Endodermal cell (in vitro differentiated cells): ENCODE measurements around the gene MOB2. TPM values are rescaled to one million over a fixed set of nuclear protein-coding genes. Genes with fewer than 3 reads are reported as not detected.

Experiments used
- DNase-seq: peaks from one replicate; pipeline ENCODE4 v3.0.0-alpha.2; 2017
- H3K27ac ChIP-seq: 2 replicates; pipeline ENCODE4 v1.5.1; 2013; ENCODE audit warnings: mild to moderate bottlenecking, low read depth, low read length, moderate library complexity
- H3K27me3 ChIP-seq: 2 replicates; pipeline ENCODE4 v1.6.1; 2013; ENCODE audit warnings: mild to moderate bottlenecking, low read length, moderate library complexity; ENCODE audit not compliant: insufficient read depth, control insufficient read depth, poor library complexity, severe bottlenecking
- H3K36me3 ChIP-seq: 2 replicates; pipeline ENCODE4 v1.7.0; 2013; ENCODE audit warnings: mild to moderate bottlenecking, low read length, moderate library complexity; ENCODE audit not compliant: control insufficient read depth, insufficient read depth
- H3K4me1 ChIP-seq: one replicate; pipeline ENCODE4 v1.7.0; 2013; ENCODE audit warnings: low read length; ENCODE audit not compliant: control insufficient read depth, insufficient read depth
- H3K4me3 ChIP-seq: 2 replicates; pipeline ENCODE4 v1.5.1; 2013; ENCODE audit warnings: mild to moderate bottlenecking, low read length, moderate library complexity
- H3K9ac ChIP-seq: 2 replicates; pipeline ENCODE4 v1.6.1; 2013; ENCODE audit warnings: mild to moderate bottlenecking, low read length, moderate library complexity; ENCODE audit not compliant: poor library complexity, severe bottlenecking; ENCODE audit errors: extremely low read depth
- H3K9me3 ChIP-seq: 2 replicates; pipeline ENCODE4 v1.6.1; 2013; ENCODE audit warnings: mild to moderate bottlenecking, low read length, moderate library complexity; ENCODE audit not compliant: control insufficient read depth
- H3K27ac Mint-ChIP-seq: 2 replicates; pipeline ENCODE4 v1.8.0; 2020; ENCODE audit warnings: mixed read lengths
- H3K27me3 Mint-ChIP-seq: 2 replicates; pipeline ENCODE4 v1.8.0; 2021; ENCODE audit warnings: mild to moderate bottlenecking, mixed read lengths; ENCODE audit not compliant: insufficient read depth
- H3K36me3 Mint-ChIP-seq: 2 replicates; pipeline ENCODE4 v1.8.0; 2020; ENCODE audit warnings: low read depth, mixed read lengths
- H3K4me1 Mint-ChIP-seq: 2 replicates; pipeline ENCODE4 v1.8.0; 2020; ENCODE audit warnings: mixed read lengths
- H3K4me3 Mint-ChIP-seq: 2 replicates; pipeline ENCODE4 v1.8.0; 2020; ENCODE audit warnings: mild to moderate bottlenecking, moderate library complexity, mixed read lengths
- H3K9me3 Mint-ChIP-seq: 2 replicates; pipeline ENCODE4 v1.8.0; 2020; ENCODE audit warnings: mild to moderate bottlenecking, mixed read lengths
- CTCF ChIP-seq: fragments of 200-600 bp; sonication (generic); conservative IDR thresholded peaks from 2 replicates; pipeline ENCODE4 v1.5.0; 2021; ENCODE audit warnings: antibody characterized with exemption, mild to moderate bottlenecking
- WGBS, 2 experiments: methylation state at CpG; one replicate each; pipeline versions ENCODE4 v1.1.5 to v1.1.7; 2013; ENCODE audit warnings: missing lambda C conversion rate in 2 of 2, mixed read lengths in 1 of 2; ENCODE audit not compliant: insufficient coverage in 1 of 2, insufficient read length in 1 of 2; 5-methylcytosine and 5-hydroxymethylcytosine counted together
- total RNA-seq, 2 donors: library from RNA; stranded (reverse); fragmentation: NEBNext Ultra II Directional in 1 of 2; extraction: Animal tissue kit (Norgen Biotek cat#: 25700) in 1 of 2; gene quantifications; 2 replicates in 1 of 2; 3 replicates in 1 of 2; pipeline ENCODE4 v1.2.1, GENCODE V29; 2021

Gene MOB2
- total RNA-seq, 2 donors from 2014 or later: 23.9 to 25.4 TPM

GRCh38 chr11:1519028-1520010 is 32.7 kb upstream of the MOB2 start:
- Histone ChIP-seq H3K4me1 (no peaks in the 10 kb centered on the region), H3K27me3 (no peaks in the 10 kb centered on the region), H3K4me3 (no peak overlapping the region), H3K9me3 (no peaks in the 10 kb centered on the region), H3K27ac (no peak overlapping the region), H3K36me3 (no peaks in the 10 kb centered on the region), H3K9ac (no peak overlapping the region)
- 97 to 98% methylated on average over 11 to 17 of the region's 17 CpGs for WGBS, 2 experiments
- Mint-ChIP-seq H3K36me3 (no peaks in the 10 kb centered on the region), H3K27ac (no peak overlapping the region), H3K9me3 (no peaks in the 10 kb centered on the region), H3K27me3 (no peaks in the 10 kb centered on the region), H3K4me3 (no peak overlapping the region), H3K4me1 (peaks cover 3% of the 10 kb centered on the region)
- no peak for TF ChIP-seq CTCF
- no peak for DNase-seq

GRCh38 chr11:1518301-1518700 is 31.7 kb upstream of the MOB2 start:
- H3K36me3 ChIP-seq: no peaks in the 10 kb centered on the region
- DNase-seq: no peak
- H3K9me3 ChIP-seq: no peaks in the 10 kb centered on the region
- H3K4me1 ChIP-seq: no peaks in the 10 kb centered on the region
- no peak overlapping the region for H3K27ac ChIP-seq
- no peak overlapping the region for H3K4me3 ChIP-seq
- Mint-ChIP-seq H3K4me1 (peaks cover 3% of the 10 kb centered on the region), H3K27ac (no peak overlapping the region), H3K4me3 (no peak overlapping the region), H3K36me3 (no peaks in the 10 kb centered on the region), H3K27me3 (no peaks in the 10 kb centered on the region), H3K9me3 (no peaks in the 10 kb centered on the region)
- no peak for TF ChIP-seq CTCF
- H3K27me3 ChIP-seq: no peaks in the 10 kb centered on the region
- no peak overlapping the region for H3K9ac ChIP-seq
- WGBS, 2 experiments: 95 to 96% methylated on average over 19 to 23 of the region's 23 CpGs

DNA sequence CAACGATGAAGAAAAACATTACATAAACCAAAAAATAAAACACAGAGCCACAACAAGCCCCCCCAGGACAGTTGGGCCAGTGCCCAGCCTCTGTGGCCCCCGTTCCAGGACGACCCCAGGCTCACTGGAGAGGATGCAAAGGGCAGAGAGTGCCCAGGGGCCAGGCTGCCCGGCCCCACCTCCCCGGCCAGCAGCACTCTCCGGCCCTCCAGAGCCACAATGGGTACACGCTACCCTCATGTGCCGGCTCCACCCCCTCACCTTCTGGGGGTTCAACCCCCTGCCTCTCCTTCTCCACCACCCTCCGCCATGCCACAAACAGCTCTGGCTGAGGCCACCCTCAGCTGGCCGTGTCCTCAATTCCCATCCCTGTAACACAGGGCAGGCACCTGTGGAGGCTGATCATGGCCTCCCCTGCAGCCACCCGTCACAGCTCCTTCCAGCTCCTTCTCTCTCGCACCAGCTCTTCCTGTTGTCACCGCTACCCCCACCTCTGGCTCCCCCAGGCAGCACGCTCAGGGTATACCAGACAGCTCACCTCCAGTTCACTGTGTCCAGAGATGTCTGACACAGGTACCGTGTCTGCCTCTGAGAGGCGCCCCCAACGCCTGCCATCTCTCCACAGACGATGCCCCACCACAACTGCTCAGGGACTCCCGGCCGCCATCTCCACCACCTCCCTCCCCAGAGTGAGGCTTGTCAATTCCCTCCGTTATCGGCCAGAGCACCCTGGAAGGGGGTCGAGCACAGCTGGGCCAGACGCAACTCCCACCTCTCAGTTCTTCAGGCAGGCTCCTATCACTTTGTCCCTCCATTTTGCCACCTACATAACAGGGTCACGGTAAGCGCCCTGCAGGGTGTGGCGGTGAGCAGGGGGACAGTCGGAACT is 30.8 kb upstream of the MOB2 start:
- Histone ChIP-seq H3K9ac (no peak overlapping the region), H3K9me3 (no peaks in the 10 kb centered on the region), H3K36me3 (no peaks in the 10 kb centered on the region), H3K27ac (no peak overlapping the region), H3K27me3 (no peaks in the 10 kb centered on the region), H3K4me3 (no peak overlapping the region), H3K4me1 (no peaks in the 10 kb centered on the region)
- no peak for DNase-seq
- TF ChIP-seq CTCF: no peak
- 94% methylated on average over 15 to 28 of the region's 28 CpGs for WGBS, 2 experiments
- Mint-ChIP-seq H3K4me1 (peaks cover 3% of the 10 kb centered on the region), H3K4me3 (no peak overlapping the region), H3K36me3 (no peaks in the 10 kb centered on the region), H3K9me3 (no peaks in the 10 kb centered on the region), H3K27me3 (no peaks in the 10 kb centered on the region), H3K27ac (no peak overlapping the region)
